ENCODE results near the gene RPL28. TPM values are rescaled to one million over a fixed set of nuclear protein-coding genes. Genes with fewer than 3 reads are reported as not detected.

The RPL28 gene
- total RNA-seq, 2 donors from 2014 or later: 3,164 to 3,616 TPM

DNA sequence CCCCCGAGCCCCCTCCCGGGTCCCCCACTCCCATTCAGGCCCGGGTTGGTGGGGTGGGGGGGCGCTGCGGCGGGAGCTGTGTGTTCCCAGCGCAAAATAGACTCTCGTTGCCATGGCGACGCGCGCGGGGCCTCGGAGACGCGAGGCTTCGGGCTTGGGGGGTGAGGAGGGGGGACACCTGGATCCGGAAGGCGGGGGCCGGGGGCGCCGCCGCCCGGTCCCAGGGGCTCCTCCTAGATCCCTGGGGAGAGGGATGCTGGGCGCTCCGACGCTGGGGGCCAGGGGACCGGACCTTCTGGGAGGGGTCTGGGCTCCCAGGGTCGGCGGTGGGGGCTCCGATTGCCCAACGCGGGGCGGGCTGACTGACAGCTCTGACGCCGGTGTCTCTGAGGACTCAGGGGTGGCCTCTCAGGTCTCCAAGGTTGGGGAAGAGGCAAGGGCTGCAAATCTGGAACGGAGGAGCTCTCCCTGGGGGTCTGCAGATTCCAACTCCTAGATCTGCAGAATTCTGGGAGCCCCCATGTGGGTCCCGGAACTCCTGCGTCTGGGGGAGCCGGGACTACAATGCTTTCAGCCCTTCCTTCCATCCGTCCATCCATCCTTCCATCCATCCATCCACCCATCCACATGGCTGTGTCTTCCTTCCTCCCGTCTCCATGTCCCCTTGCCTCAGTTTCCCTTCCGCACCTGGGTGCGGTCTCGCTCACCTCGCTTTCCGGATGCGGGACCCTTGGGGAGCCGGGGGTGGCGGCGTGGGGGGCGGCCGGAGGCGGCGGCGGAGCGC is 66.4 kb downstream of the RPL28 start:
- Mint-ChIP-seq H3K4me1 (peaks cover 12% of the 10 kb centered on the region), H3K27me3 (no peaks in the 10 kb centered on the region), H3K36me3 (ENCODE audit: low read depth) (peaks cover 9% of the 10 kb centered on the region), H3K4me3 (peak overlapping the region; percentile 81), H3K27ac (peak overlapping the region; percentile 11)
- peak; percentile 24 for ATAC-seq
- DNase-seq: peak in 1 of 3 donors; percentile 25
- H3K9me3 ChIP-seq (ENCODE audit: control insufficient read depth, low read length, poor library complexity, severe bottlenecking): no peaks in the 10 kb centered on the region

Other genes starting within 250 kb of the RPL28 start
- under 1 TPM in 1 of 2 donors, not detected in 1; 0.52 TPM for gene TNNT1, start 236.7 kb upstream of the RPL28 start, total RNA-seq
- not detected for gene TNNI3, start 228.2 kb upstream of the RPL28 start, total RNA-seq
- gene DNAAF3, start 219.3 kb upstream of the RPL28 start, total RNA-seq: not detected
- gene SYT5, start 205.6 kb upstream of the RPL28 start, total RNA-seq: 1 to 10 TPM; 3.8 to 4.3 TPM
- not detected for gene PTPRH, start 176.4 kb upstream of the RPL28 start, total RNA-seq
- 10 to 100 TPM; 12.4 to 12.8 TPM for gene TMEM86B, start 157.2 kb upstream of the RPL28 start, total RNA-seq
- gene PPP6R1, start 126.9 kb upstream of the RPL28 start, total RNA-seq: 100 to 1,000 TPM; 183 to 186 TPM
- gene HSPBP1, start 105.8 kb upstream of the RPL28 start, total RNA-seq: 10 to 100 TPM; 19.1 to 23.1 TPM
- gene BRSK1, start 101.9 kb upstream of the RPL28 start, total RNA-seq: 1 to 10 TPM; 3.0 to 7.4 TPM
- gene TMEM150B, start 60.6 kb upstream of the RPL28 start, total RNA-seq: under 1 TPM in 1 of 2 donors, not detected in 1; 0.75 TPM
- gene KMT5C, start 46.1 kb upstream of the RPL28 start, total RNA-seq: 100 to 1,000 TPM in 1 of 2 donors, 10 to 100 TPM in 1; 66.6 to 103 TPM
- gene COX6B2, start 31.2 kb upstream of the RPL28 start, total RNA-seq: 1 to 10 TPM in 1 of 2 donors, under 1 TPM in 1; 0.62 to 1.4 TPM
- gene GARIN5B, start 22.7 kb upstream of the RPL28 start, total RNA-seq: under 1 TPM in 1 of 2 donors, not detected in 1; 0.07 TPM
- gene IL11, start 15.5 kb upstream of the RPL28 start, total RNA-seq: under 1 TPM; 0.25 to 0.89 TPM
- not detected for gene TMEM190, start 9.1 kb upstream of the RPL28 start, total RNA-seq
- gene TMEM238, start 1.6 kb upstream of the RPL28 start, total RNA-seq: 10 to 100 TPM; 14.6 to 19.5 TPM
- gene UBE2S, start 21.9 kb downstream of the RPL28 start, total RNA-seq: 10 to 100 TPM; 64.6 to 78.1 TPM
- not detected for gene SHISA7, start 57.4 kb downstream of the RPL28 start, total RNA-seq
- 1 to 10 TPM; 6.5 to 7.2 TPM for gene ISOC2, start 75.7 kb downstream of the RPL28 start, total RNA-seq
- gene C19orf85, start 78.8 kb downstream of the RPL28 start, total RNA-seq: not detected
- 10 to 100 TPM; 19.4 to 25.5 TPM for gene ZNF628, start 90.7 kb downstream of the RPL28 start, total RNA-seq
- gene NAT14, start 99.3 kb downstream of the RPL28 start, total RNA-seq: 10 to 100 TPM in 1 of 2 donors, 1 to 10 TPM in 1; 9.1 to 11.9 TPM
- under 1 TPM; 0.08 to 0.47 TPM for gene SSC5D, start 102.5 kb downstream of the RPL28 start, total RNA-seq
- gene SBK2, start 151.2 kb downstream of the RPL28 start, total RNA-seq: not detected
- gene SBK3, start 159.6 kb downstream of the RPL28 start, total RNA-seq: not detected
- gene ZNF579, start 194.9 kb downstream of the RPL28 start, total RNA-seq: 1 to 10 TPM; 5.9 to 6.2 TPM
- 10 to 100 TPM in 1 of 2 donors, 1 to 10 TPM in 1; 9.2 to 10.7 TPM for gene FIZ1, start 213.6 kb downstream of the RPL28 start, total RNA-seq
- gene ZNF524, start 214.4 kb downstream of the RPL28 start, total RNA-seq: 10 to 100 TPM; 16.6 to 17.0 TPM
- 10 to 100 TPM; 12.6 to 12.8 TPM for gene ZNF865, start 219.7 kb downstream of the RPL28 start, total RNA-seq
- 10 to 100 TPM; 11.3 to 13.8 TPM for gene ZNF784, start 238.6 kb downstream of the RPL28 start, total RNA-seq

Data from T-helper 17 cell (primary cell).